SH-SY5Y (cell line): ENCODE data around the gene SPAAR.

Experiments used
- GATA2 ChIP-seq: IDR thresholded peaks from 2 replicates; pipeline ENCODE4 v1.6.1; 2011; ENCODE audit warnings: mild to moderate bottlenecking, low read depth, low read length
- GATA3 ChIP-seq: IDR thresholded peaks from 2 replicates; pipeline ENCODE4 v1.6.1; 2011; ENCODE audit warnings: low read depth, mild to moderate bottlenecking, low read length, moderate library complexity

DNA sequence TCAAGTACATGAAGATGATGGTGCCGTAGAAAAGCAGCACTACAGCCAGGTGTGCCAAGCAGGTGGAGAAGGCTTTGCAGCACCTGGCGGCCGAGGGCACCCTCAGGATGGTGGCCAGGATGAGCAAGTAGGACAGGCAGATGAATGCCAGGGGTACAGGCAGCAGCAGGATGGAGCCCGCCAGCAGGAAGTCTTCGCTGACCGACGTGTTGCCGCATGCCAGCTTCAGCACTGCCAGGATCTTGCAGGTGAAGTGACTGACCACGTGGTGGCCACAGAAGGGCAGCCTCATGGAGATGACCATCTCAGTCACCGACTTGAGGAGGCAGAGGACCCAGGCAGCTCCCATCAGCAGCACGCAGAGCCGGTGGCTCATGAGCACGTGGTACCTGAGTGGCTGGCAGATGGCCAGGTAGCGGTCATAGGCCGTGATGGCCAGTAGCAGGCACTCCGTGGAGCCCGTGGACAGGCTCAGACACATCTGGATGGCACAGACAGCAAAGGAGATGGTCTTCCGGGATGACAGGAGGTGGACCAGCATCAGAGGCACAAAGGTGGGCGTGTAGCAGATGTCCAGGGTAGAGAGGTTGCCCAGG is 39.6 kb upstream of the SPAAR start:
- no peak for TF ChIP-seq GATA3
- no peak for TF ChIP-seq GATA2
